Measurements from ENCODE around the gene CRYGA. TPM values are rescaled to one million over a fixed set of nuclear protein-coding genes. Genes with fewer than 3 reads are reported as not detected.

CRYGA gene
- total and polyA plus RNA-seq, 7 donors = not detected

GRCh38 chr2:208204166-208204565, 40.8 kb upstream of the CRYGA start:
- Histone ChIP-seq H3K36me3 (ENCODE audit: insufficient read depth in 1 of 2, low read depth in 1 of 2) (no peaks in the 10 kb centered on the region), H3K4me3 (no peak overlapping the region), H3K27ac (no peak overlapping the region), H3K4me1 (no peaks in the 10 kb centered on the region), H3K9me3 (no peaks in the 10 kb centered on the region), H3K27me3 (ENCODE audit: insufficient read depth in 3 of 3, low read length in 2 of 3) (no peaks in the 10 kb centered on the region)
- no peak for ATAC-seq
- WGBS, 3 donors = 31 to 35% (median 33%) methylated on average over 5 of the region's 5 CpGs
- DNase-seq = no peak
- TF ChIP-seq CTCF (IDR thresholded peaks at IDR 0.05) = no peak
- intact Hi-C loops (cut with DNase I) = no loop called here

GRCh38 chr2:208195531-208195930, 32.1 kb upstream of the CRYGA start:
- intact Hi-C loops (cut with DNase I) = no loop called here
- no peaks in the 10 kb centered on the region for H3K36me3 ChIP-seq (ENCODE audit: insufficient read depth in 1 of 2, low read depth in 1 of 2)
- TF ChIP-seq CTCF (IDR thresholded peaks at IDR 0.05) = no peak
- H3K27me3 ChIP-seq (ENCODE audit: insufficient read depth in 3 of 3, low read length in 2 of 3) = no peaks in the 10 kb centered on the region
- no peak overlapping the region for H3K27ac ChIP-seq
- H3K9me3 ChIP-seq = no peaks in the 10 kb centered on the region
- no peak overlapping the region for H3K4me3 ChIP-seq
- DNase-seq = no peak
- H3K4me1 ChIP-seq = no peaks in the 10 kb centered on the region
- 75 to 79% (median 75%) methylated on average over 3 of the region's 3 CpGs for WGBS, 3 donors
- ATAC-seq = no peak

GRCh38 chr2:208192611-208193236, 29.3 kb upstream of the CRYGA start:
- intact Hi-C loops (cut with DNase I) = no loop called here
- no peak overlapping the region for H3K4me3 ChIP-seq

GRCh38 chr2:208189810-208190503, 26.6 kb upstream of the CRYGA start, which contains the start of gene C2orf80:
C2orf80 (minus strand) TSS chr2:208190030; CDS start chr2:208186986, 3,044 bp downstream.
- ATAC-seq (no peak), DNase-seq (no peak)
- Histone ChIP-seq H3K36me3 (ENCODE audit: insufficient read depth in 1 of 2, low read depth in 1 of 2) (no peaks in the 10 kb centered on the region), H3K4me1 (no peaks in the 10 kb centered on the region), H3K27ac (no peak within 1 kb of the TSS), H3K27me3 (ENCODE audit: insufficient read depth in 3 of 3, low read length in 2 of 3) (no peaks in the 10 kb centered on the region), H3K4me3 (no peak within 1 kb of the TSS), H3K9me3 (no peaks in the 10 kb centered on the region)
- no peak for TF ChIP-seq CTCF (IDR thresholded peaks at IDR 0.05)
- intact Hi-C loops (cut with DNase I) = no loop called here
- 56 to 63% (median 59%) methylated on average over 10 of the region's 10 CpGs for WGBS, 3 donors

More at GRCh38 chr2:208192611-208193236, 29.3 kb upstream of the CRYGA start:
- DNase-seq = no peak
- Histone ChIP-seq H3K4me1 (no peaks in the 10 kb centered on the region), H3K27ac (no peak overlapping the region), H3K36me3 (ENCODE audit: insufficient read depth in 1 of 2, low read depth in 1 of 2) (no peaks in the 10 kb centered on the region), H3K9me3 (no peaks in the 10 kb centered on the region), H3K27me3 (ENCODE audit: insufficient read depth in 3 of 3, low read length in 2 of 3) (no peaks in the 10 kb centered on the region)
- no peak for TF ChIP-seq CTCF (IDR thresholded peaks at IDR 0.05)
- WGBS, 3 donors = 85 to 88% (median 86%) methylated on average over 8 of the region's 8 CpGs
- ATAC-seq = no peak
